HG02970 (cell line): ENCODE data around the gene IMMT.
"Not testable (repeated sequence)": the region's sequence is repeated elsewhere in the genome, so short reads cannot be mapped to it uniquely, and the experiment has no call there.

ENCODE experiments used
- ATAC-seq: cut with Tn5 transposase; IDR thresholded peaks from one replicate; pipeline ENCODE4 v1.9.1; 2021; ENCODE audit warnings: mild to moderate bottlenecking, moderate library complexity, moderate number of reproducible peaks; ENCODE audit not compliant: unreplicated experiment, low FRiP score

The IMMT gene

DNA sequence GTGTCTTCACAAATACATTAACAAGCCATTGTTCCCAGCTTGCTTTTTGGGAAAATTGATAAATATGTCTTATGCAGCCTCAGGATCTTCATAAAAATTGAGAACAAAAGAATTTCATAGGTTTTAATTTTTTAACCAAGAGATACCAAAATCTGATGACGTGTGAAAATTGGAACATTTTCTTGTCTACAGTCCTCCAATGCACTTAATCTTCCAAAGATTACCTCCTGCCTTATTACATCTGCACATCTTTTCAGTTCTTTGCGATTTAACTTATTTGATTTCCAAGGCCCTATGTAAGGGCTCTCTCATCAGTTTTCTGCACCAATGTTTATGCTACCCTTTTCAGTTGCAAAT is 7.1 kb upstream of the IMMT start:
- ATAC-seq = no peak

GRCh38 chr2:86201671-86202335 is 6.5 kb upstream of the IMMT start:
- ATAC-seq = no peak

- not testable (repeated sequence) for ATAC-seq
These were observed 5.3 kb upstream of the IMMT start for GRCh38 chr2:86200564-86200963.

- ATAC-seq = no peak
These were observed 4.5 kb upstream of the IMMT start for GRCh38 chr2:86199834-86200177.

DNA sequence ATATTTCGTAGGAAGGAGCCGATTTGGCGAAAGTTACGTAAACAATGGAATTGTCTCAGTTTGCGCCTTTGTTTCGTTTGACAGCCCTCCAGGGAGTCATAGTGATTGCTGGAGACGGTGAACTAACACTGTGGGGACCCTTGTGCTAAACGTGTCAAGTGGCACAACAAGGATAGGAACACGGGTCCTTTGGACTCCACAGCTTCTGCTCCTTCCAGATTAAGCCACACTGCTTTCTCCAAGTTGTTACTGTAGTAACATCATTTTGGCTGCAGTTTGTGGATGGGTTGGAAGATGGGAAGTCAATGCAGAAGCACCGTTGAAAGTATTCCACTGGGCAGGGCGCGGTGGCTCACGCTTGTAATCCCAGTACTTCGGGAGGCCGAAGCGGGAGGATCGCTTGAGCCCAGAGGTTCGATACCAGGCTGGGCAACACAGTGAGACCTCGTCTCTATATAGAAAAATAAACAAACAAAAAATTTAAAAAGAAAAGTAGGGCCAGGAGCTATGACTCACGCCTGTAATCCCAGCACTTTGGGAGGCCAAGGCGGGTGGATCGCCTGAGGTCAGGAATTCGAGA is 636 bp upstream of the IMMT start:
- ATAC-seq = no peak

- ATAC-seq = no peak
These were observed 559 bp downstream of the IMMT start for GRCh38 chr2:86194751-86195054.

GRCh38 chr2:86193901-86194567 is 1.2 kb downstream of the IMMT start:
- no peak for ATAC-seq

- ATAC-seq = no peak
These were observed 5.4 kb downstream of the IMMT start for GRCh38 chr2:86189782-86190416.

- no peak for ATAC-seq
These were observed 8.8 kb downstream of the IMMT start for GRCh38 chr2:86186431-86186830.

DNA sequence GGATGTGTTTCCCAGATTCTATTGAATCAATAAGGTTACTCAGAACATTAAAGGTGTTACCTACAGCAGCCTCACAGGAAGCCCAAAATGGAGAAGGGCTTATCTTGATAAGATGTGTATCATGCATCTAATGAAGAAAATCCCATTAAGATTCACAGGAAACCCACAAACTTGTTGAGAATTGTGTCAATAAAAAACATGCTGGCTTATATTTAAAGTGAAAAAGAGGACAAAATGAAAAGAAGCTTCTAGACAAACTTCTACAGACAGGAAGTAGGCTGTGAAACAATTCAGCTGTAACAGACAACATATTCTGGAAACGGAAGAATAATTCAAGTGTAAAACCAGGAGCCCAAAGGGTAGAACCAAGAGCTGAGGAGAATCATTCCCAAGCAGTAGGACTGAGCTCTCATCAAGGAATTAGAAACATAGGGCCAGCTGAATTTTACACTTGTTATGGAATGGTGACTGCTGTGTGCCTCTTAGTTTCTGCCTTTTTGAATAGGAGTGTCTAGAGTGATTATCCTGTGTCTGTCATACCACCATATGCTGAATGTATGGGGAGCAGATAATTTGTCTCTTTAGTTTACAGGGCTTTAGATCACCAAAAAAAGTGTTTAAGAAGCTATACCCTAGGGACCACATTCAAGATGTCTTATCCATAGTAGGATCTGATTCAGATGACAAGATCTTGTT is 9.6 kb downstream of the IMMT start:
- ATAC-seq = no peak

DNA sequence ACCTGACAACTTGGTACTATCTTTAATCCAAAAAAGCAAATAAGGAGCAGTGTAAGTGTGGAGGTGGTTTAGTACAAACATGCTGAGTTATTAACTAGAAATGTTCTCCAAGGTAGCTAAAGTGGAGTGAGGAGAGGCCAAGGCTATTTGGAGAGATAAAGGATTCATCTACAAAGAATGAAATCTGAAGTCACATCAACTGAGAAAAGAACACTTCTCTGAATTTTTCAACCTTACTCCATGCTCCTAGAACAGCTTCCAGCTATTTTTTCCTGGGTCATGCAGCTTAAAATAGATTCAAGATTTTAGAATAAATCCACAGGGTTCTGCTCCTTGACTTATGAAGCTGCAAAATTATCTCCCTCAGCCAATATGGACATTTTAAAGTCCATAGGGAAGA is 18.7 kb downstream of the IMMT start:
- no peak for ATAC-seq

DNA sequence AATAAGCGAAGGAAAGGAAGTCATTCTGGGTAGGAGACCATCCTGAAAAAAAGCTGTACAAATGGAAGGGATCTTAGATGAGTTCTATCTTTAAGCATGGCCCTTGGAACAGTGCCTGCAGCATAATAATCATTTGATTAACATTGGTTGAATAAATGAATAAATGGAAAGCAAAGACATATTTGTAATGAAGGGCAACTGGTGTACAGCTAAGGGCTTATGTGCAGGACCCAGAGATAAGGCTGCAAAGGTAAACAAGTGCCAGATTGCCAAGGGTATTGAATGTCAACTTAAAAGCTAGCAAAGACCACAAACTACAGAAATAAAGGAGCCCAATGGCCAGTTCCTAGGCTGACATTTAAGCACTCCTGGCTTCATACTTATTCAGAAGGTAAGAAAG is 19.4 kb downstream of the IMMT start:
- no peak for ATAC-seq

DNA sequence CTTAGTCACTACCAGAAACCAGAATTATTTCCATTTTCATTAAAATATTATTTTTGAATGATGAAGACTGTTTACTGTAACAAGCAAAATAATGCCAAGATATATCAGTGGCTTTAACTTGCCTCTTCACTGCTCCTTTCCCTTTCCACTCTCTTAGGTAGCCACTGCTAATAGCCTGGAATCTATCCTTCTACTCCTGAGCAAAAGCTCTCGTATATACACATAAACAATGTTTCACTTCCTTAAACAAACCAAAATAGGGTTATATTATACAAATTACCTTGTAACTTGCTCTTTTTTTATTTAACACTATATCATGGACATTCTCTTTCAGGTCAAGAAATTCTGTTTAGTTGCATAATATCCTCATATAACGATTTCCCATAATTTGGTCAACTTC is 20.8 kb downstream of the IMMT start:
- ATAC-seq = no peak

DNA sequence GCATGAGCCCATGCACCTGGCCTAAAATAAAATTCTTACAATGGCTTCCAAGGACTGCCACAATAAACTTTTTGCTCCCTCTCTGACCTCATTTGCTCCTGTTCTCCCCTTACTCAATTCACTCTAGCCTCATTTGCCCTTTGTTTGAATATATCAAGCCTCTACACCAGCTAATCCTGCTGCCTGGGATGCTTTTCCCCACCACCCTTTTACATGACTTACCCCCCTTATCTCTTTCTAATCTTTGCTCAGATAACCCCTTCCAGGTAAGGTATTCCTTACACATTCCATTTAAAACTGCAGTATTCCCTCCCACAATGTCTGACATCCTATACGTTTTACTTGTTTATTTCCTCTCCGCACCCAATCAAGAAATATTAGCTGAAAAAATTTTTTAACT is 22.7 kb downstream of the IMMT start:
- no peak for ATAC-seq

GRCh38 chr2:86171295-86171694 is 24.0 kb downstream of the IMMT start:
- ATAC-seq = no peak

DNA sequence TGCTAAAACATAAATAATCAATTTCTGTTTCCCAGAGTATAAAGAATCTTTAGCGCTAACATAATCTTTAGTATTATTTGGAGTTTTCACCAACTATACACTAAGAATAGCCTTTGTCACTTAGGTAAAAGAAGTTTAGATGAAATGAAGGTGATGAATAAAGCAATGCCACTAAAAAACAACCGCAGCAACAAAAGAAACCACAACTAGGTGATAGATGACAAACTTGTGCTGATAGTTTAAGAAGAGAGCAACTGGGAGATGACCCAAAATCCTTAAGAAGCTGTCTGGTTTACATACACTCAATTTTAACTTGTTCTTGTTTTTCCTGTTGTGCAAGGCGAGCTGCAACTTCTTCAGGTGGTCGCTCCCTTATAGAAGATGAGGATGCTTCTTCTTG is 24.8 kb downstream of the IMMT start:
- no peak for ATAC-seq

GRCh38 chr2:86160156-86160952 is 34.9 kb downstream of the IMMT start:
- no peak for ATAC-seq

DNA sequence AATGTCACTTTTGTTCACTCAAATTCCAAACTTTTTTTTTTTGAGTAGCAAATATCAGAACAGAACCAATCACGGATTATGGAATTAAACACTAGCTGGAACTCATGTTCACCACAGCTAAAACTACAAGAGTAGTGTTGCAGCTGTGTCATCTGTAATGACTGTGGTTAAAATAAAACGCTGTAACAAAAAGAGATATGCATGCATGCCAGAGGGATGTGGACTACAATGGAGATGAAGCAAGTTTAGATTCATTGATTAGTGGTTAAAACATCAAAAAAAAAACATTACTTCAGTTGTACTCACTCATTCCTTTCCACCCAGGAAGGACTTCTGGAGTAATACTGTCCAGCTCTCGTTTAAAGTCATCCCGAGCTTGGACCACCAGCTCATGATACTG is 37.0 kb downstream of the IMMT start:
- ATAC-seq = no peak

- ATAC-seq = no peak
These were observed 38.2 kb downstream of the IMMT start for GRCh38 chr2:86157009-86157556.

- no peak for ATAC-seq
These were observed 44.8 kb downstream of the IMMT start for GRCh38 chr2:86150502-86150901.
